Brain microvascular endothelial cell (primary cell): ENCODE results near the gene NFATC2IP.

Experiments used
- DNase-seq: peaks from one replicate; pipeline ENCODE4 v3.0.0-alpha.2; 2020
- H3K27ac ChIP-seq: fragments of 250-450 bp; sonication (Bioruptor Pico); 2 replicates; pipeline ENCODE4 v1.5.1; 2020; ENCODE audit warnings: mild to moderate bottlenecking, moderate library complexity
- H3K27me3 ChIP-seq: fragments of 250-450 bp; sonication (Bioruptor Pico); replicated peaks from 2 replicates; pipeline ENCODE4 v1.5.1; 2020; ENCODE audit warnings: mild to moderate bottlenecking
- H3K36me3 ChIP-seq: fragments of 250-450 bp; sonication (Bioruptor Pico); replicated peaks from 2 replicates; pipeline ENCODE4 v1.5.1; 2020; ENCODE audit warnings: mild to moderate bottlenecking
- H3K4me3 ChIP-seq: 2 replicates; pipeline ENCODE4 v1.5.1; 2011; ENCODE audit warnings: low read depth, mild to moderate bottlenecking, control low read depth, low read length, moderate library complexity
- in situ Hi-C: cut with HindIII; loops from 2 replicates; pipeline ENCODE4 v1.10.0; 2017; ENCODE audit warnings: low sequenced_read_pairs, low pct_ligation_motif_present
- TF ChIP-seq, protein P1 (sequence below): IDR thresholded peaks from 2 replicates; pipeline ENCODE4 v1.5.1; 2011; ENCODE audit warnings: low read depth, mild to moderate bottlenecking, moderate library complexity, low read length, control low read depth, inconsistent platforms; ENCODE audit errors: missing control alignments

The NFATC2IP gene

GRCh38 chr16:28982949-28983348 lies 32.2 kb downstream of the NFATC2IP start:
- in situ Hi-C loops: no loop called here
- H3K27ac ChIP-seq: no peak overlapping the region
- peaks cover 61% of the 10 kb centered on the region for H3K36me3 ChIP-seq
- H3K27me3 ChIP-seq: no peaks in the 10 kb centered on the region
- no peak overlapping the region for H3K4me3 ChIP-seq
- TF ChIP-seq, protein P1, sequence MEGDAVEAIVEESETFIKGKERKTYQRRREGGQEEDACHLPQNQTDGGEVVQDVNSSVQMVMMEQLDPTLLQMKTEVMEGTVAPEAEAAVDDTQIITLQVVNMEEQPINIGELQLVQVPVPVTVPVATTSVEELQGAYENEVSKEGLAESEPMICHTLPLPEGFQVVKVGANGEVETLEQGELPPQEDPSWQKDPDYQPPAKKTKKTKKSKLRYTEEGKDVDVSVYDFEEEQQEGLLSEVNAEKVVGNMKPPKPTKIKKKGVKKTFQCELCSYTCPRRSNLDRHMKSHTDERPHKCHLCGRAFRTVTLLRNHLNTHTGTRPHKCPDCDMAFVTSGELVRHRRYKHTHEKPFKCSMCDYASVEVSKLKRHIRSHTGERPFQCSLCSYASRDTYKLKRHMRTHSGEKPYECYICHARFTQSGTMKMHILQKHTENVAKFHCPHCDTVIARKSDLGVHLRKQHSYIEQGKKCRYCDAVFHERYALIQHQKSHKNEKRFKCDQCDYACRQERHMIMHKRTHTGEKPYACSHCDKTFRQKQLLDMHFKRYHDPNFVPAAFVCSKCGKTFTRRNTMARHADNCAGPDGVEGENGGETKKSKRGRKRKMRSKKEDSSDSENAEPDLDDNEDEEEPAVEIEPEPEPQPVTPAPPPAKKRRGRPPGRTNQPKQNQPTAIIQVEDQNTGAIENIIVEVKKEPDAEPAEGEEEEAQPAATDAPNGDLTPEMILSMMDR: no peak
- DNase-seq: no peak

DNA sequence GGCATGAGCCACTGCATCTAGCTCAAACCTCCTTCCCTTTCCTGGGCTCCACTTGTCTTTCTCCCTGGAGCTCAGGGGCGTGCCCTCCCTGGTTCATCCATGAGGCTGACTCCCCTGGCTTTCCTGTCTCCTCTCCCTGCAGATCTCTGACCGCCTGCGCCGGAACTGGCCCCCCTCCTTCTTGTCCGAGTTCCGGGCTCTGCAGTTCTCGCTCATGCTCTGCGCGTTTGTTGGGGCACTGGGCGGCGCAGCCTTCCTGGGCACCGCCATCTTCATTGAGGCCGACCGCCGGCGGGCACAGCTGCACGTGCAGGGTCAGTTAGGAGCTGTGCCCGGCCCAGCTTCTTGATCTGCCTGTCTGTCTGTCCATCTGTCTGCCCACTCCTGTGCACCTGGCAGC lies 32.9 kb downstream of the NFATC2IP start:
- in situ Hi-C loops: no loop called here
- DNase-seq: no peak
- TF ChIP-seq, protein P1: no peak
- peaks cover 63% of the 10 kb centered on the region for H3K36me3 ChIP-seq
- H3K4me3 ChIP-seq: no peak overlapping the region
- no peaks in the 10 kb centered on the region for H3K27me3 ChIP-seq
- no peak overlapping the region for H3K27ac ChIP-seq

GRCh38 chr16:28984091-28984490 lies 33.4 kb downstream of the NFATC2IP start:
- Histone ChIP-seq H3K27me3 (no peaks in the 10 kb centered on the region), H3K36me3 (peaks cover 63% of the 10 kb centered on the region), H3K4me3 (no peak overlapping the region), H3K27ac (no peak overlapping the region)
- no peak for DNase-seq
- TF ChIP-seq, protein P1: no peak
- in situ Hi-C loops: no loop called here

DNA sequence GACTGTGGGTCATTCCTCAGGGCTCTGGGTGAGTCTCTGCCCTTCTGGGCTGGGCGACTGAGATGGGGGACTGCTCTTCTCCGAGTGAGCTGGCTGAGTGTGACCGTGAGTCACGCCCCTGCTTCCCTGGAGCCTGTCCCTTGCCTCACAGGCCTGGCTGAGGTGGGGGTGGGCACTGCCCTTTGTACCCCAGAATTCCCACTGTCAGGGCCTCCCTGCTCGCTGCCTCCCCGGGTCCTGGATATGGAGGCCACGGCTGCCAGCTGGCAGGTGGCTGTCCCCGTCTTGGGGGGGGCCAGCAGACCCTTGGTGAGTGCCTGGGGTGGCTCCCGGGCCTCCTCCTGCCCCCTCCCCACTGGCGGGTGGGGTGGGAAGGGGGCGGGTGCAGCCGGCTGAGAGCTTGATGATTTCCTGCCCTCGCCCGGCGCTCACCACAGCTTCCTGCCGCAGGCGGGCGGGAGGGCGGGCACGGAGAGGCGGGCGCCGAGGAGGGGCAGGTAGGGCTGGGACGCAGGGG lies 33.9 kb downstream of the NFATC2IP start, which contains the start of gene LAT:
Gene LAT, plus strand, starts transcription at position 434 of the 517 bp plus-strand sequence. CDS start 366 bp downstream, outside the sequence.
- no peak within 1 kb of the TSS for H3K4me3 ChIP-seq
- H3K27ac ChIP-seq: no peak within 1 kb of the TSS

DNA sequence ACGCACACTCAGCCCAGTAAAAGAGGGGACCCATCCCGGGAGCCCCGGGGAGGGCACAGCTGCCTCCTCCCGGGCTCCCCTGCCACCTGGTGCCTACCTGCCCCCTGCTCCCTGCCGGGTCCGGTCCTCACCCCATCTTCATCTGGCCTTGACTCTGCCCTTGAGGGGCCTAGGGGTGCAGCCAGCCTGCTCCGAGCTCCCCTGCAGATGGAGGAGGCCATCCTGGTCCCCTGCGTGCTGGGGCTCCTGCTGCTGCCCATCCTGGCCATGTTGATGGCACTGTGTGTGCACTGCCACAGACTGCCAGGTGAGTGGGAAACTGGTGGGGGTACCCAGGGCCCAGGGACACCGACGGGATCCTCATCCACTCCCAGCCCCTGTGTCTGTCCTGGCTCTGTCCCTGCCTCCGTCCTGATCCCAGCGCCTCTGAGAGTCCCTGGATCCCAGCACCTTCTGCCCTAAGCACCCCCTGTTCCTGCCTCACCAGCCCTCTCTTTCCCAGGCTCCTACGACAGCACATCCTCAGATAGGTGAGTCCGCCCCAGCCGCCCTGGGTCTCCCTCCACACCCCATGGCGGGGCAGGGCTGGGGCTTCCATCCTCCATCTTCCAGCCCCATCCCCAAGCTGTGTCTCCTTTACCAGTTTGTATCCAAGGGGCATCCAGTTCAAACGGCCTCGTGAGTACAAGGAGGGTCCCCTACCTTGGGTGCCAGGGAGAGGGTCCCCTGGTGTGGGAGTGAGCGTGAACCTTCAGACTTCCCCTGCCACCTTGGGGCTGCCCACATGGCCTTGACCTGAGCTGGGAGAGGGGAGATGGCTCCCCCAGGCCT lies 34.7 kb downstream of the NFATC2IP start:
- in situ Hi-C loops: no loop called here
- TF ChIP-seq, protein P1: no peak
- peaks cover 62% of the 10 kb centered on the region for H3K36me3 ChIP-seq
- no peaks in the 10 kb centered on the region for H3K27me3 ChIP-seq
- H3K27ac ChIP-seq: no peak overlapping the region
- no peak overlapping the region for H3K4me3 ChIP-seq
- no peak for DNase-seq

More for the DNA sequence above, 33.9 kb downstream of the NFATC2IP start, which contains the start of gene LAT:
- no peaks in the 10 kb centered on the region for H3K27me3 ChIP-seq
- peaks cover 63% of the 10 kb centered on the region for H3K36me3 ChIP-seq
- TF ChIP-seq, protein P1: no peak
- DNase-seq: no peak
- in situ Hi-C loops: no loop called here
